ENCODE data around the gene PTGDS.

The PTGDS gene

GRCh38 chr9:136952876-136953770 is 24.2 kb upstream of the PTGDS start:
- H2BK15ac ChIP-seq (ENCODE audit: low read depth, poor library complexity, severe bottlenecking) = no peak overlapping the region
- no peak overlapping the region for H3K9ac ChIP-seq (ENCODE audit: low read length)
- no peak overlapping the region for H2BK12ac ChIP-seq (ENCODE audit: low read length in 2 of 2)
- peaks cover 3% of the 10 kb centered on the region for H3K9me3 ChIP-seq (ENCODE audit: control insufficient read depth, low read length)
- no peak overlapping the region for H4K8ac ChIP-seq (ENCODE audit: low read length)
- WGBS = 91% methylated on average over 39 of the region's 44 CpGs
- no peak overlapping the region for H3K23ac ChIP-seq (ENCODE audit: low read length in 2 of 2)
- H3K4me3 ChIP-seq (ENCODE audit: insufficient read depth in 1 of 2, low read depth in 1 of 2, low read length in 2 of 2) = no peak overlapping the region
- DNase-seq = no peak
- H3K79me1 ChIP-seq (replicated peaks; ENCODE audit: low read length, poor library complexity, severe bottlenecking) = no peaks in the 10 kb centered on the region
- H3K14ac ChIP-seq (ENCODE audit: low read length in 2 of 2) = no peak overlapping the region
- no peak overlapping the region for H2AFZ ChIP-seq (ENCODE audit: low read depth, low read length)
- no peak overlapping the region for H2AK5ac ChIP-seq (ENCODE audit: low read length, severe bottlenecking)
- H3K27me3 ChIP-seq (ENCODE audit: control insufficient read depth in 1 of 2, insufficient read depth in 1 of 2, low read length in 2 of 2) = peaks cover 0 to 16% of the 10 kb centered on the region in 2 experiments
- H2BK120ac ChIP-seq (ENCODE audit: low read depth, low read length) = no peak overlapping the region
- no peaks in the 10 kb centered on the region for H3K36me3 ChIP-seq (ENCODE audit: control insufficient read depth in 1 of 2, insufficient read depth in 2 of 2, low read depth in 1 of 2, low read length in 2 of 2)
- no peak overlapping the region for H3K18ac ChIP-seq (ENCODE audit: low read depth in 1 of 2, low read length in 2 of 2)
- no peak overlapping the region for H2BK5ac ChIP-seq (ENCODE audit: low read depth, low read length, poor library complexity, severe bottlenecking)
- no peak overlapping the region for H4K91ac ChIP-seq (ENCODE audit: low read length)
- H3K27ac ChIP-seq (ENCODE audit: low read length, poor library complexity, severe bottlenecking) = no peak overlapping the region
- H3K4me2 ChIP-seq (ENCODE audit: low read length, poor library complexity, severe bottlenecking) = no peak overlapping the region
- peaks cover 18% of the 10 kb centered on the region for H3K4me1 ChIP-seq (ENCODE audit: control insufficient read depth, insufficient read depth, low read depth, low read length)
- H3K4ac ChIP-seq (ENCODE audit: low read depth in 1 of 2, low read length in 2 of 2) = no peak overlapping the region

GRCh38 chr9:136953771-136954269 is 23.5 kb upstream of the PTGDS start:
- Histone ChIP-seq H2BK12ac (ENCODE audit: low read length in 2 of 2) (no peak overlapping the region), H3K4me2 (ENCODE audit: low read length, poor library complexity, severe bottlenecking) (no peak overlapping the region), H2AFZ (ENCODE audit: low read depth, low read length) (no peak overlapping the region), H3K9me3 (ENCODE audit: control insufficient read depth, low read length) (peaks cover 3% of the 10 kb centered on the region), H3K23ac (ENCODE audit: low read length in 2 of 2) (no peak overlapping the region), H3K4ac (ENCODE audit: low read depth in 1 of 2, low read length in 2 of 2) (no peak overlapping the region), H3K79me1 (replicated peaks; ENCODE audit: low read length, poor library complexity, severe bottlenecking) (no peaks in the 10 kb centered on the region), H3K36me3 (ENCODE audit: control insufficient read depth in 1 of 2, insufficient read depth in 2 of 2, low read depth in 1 of 2, low read length in 2 of 2) (no peaks in the 10 kb centered on the region), H3K27me3 (ENCODE audit: control insufficient read depth in 1 of 2, insufficient read depth in 1 of 2, low read length in 2 of 2) (peaks cover 0 to 16% of the 10 kb centered on the region in 2 experiments), H3K18ac (ENCODE audit: low read depth in 1 of 2, low read length in 2 of 2) (no peak overlapping the region), H3K9ac (ENCODE audit: low read length) (no peak overlapping the region), H2BK120ac (ENCODE audit: low read depth, low read length) (no peak overlapping the region), H2AK5ac (ENCODE audit: low read length, severe bottlenecking) (no peak overlapping the region), H4K91ac (ENCODE audit: low read length) (no peak overlapping the region), H4K8ac (ENCODE audit: low read length) (no peak overlapping the region), H3K4me1 (ENCODE audit: control insufficient read depth, insufficient read depth, low read depth, low read length) (peaks cover 17% of the 10 kb centered on the region), H2BK15ac (ENCODE audit: low read depth, poor library complexity, severe bottlenecking) (no peak overlapping the region), H3K14ac (ENCODE audit: low read length in 2 of 2) (no peak overlapping the region), H3K4me3 (ENCODE audit: insufficient read depth in 1 of 2, low read depth in 1 of 2, low read length in 2 of 2) (no peak overlapping the region), H2BK5ac (ENCODE audit: low read depth, low read length, poor library complexity, severe bottlenecking) (no peak overlapping the region), H3K27ac (ENCODE audit: low read length, poor library complexity, severe bottlenecking) (no peak overlapping the region)
- 83% methylated on average over 18 of the region's 19 CpGs for WGBS
- no peak for DNase-seq

GRCh38 chr9:136954270-136955083 is 22.8 kb upstream of the PTGDS start:
- Histone ChIP-seq H4K91ac (ENCODE audit: low read length) (no peak overlapping the region), H3K4ac (ENCODE audit: low read depth in 1 of 2, low read length in 2 of 2) (no peak overlapping the region), H3K23ac (ENCODE audit: low read length in 2 of 2) (no peak overlapping the region), H3K36me3 (ENCODE audit: control insufficient read depth in 1 of 2, insufficient read depth in 2 of 2, low read depth in 1 of 2, low read length in 2 of 2) (no peaks in the 10 kb centered on the region), H4K8ac (ENCODE audit: low read length) (no peak overlapping the region), H3K27ac (ENCODE audit: low read length, poor library complexity, severe bottlenecking) (no peak overlapping the region), H2AK5ac (ENCODE audit: low read length, severe bottlenecking) (no peak overlapping the region), H3K79me1 (replicated peaks; ENCODE audit: low read length, poor library complexity, severe bottlenecking) (no peaks in the 10 kb centered on the region), H3K4me1 (ENCODE audit: control insufficient read depth, insufficient read depth, low read depth, low read length) (peaks cover 15% of the 10 kb centered on the region), H2BK5ac (ENCODE audit: low read depth, low read length, poor library complexity, severe bottlenecking) (no peak overlapping the region), H2BK15ac (ENCODE audit: low read depth, poor library complexity, severe bottlenecking) (no peak overlapping the region), H3K18ac (ENCODE audit: low read depth in 1 of 2, low read length in 2 of 2) (no peak overlapping the region), H3K9me3 (ENCODE audit: control insufficient read depth, low read length) (peaks cover 3% of the 10 kb centered on the region), H3K14ac (ENCODE audit: low read length in 2 of 2) (no peak overlapping the region), H2BK12ac (ENCODE audit: low read length in 2 of 2) (no peak overlapping the region), H2AFZ (ENCODE audit: low read depth, low read length) (no peak overlapping the region), H3K4me3 (ENCODE audit: insufficient read depth in 1 of 2, low read depth in 1 of 2, low read length in 2 of 2) (no peak overlapping the region), H3K4me2 (ENCODE audit: low read length, poor library complexity, severe bottlenecking) (no peak overlapping the region), H3K27me3 (ENCODE audit: control insufficient read depth in 1 of 2, insufficient read depth in 1 of 2, low read length in 2 of 2) (peaks cover 0 to 16% of the 10 kb centered on the region in 2 experiments), H3K9ac (ENCODE audit: low read length) (no peak overlapping the region), H2BK120ac (ENCODE audit: low read depth, low read length) (no peak overlapping the region)
- 85% methylated on average over 20 of the region's 25 CpGs for WGBS
- DNase-seq = no peak

Data from mesenchymal stem cell (in vitro differentiated cells and primary cell).